SK-N-SH treated with all-trans-retinoic acid at 6 μM for 48 hours (cell line): ENCODE results near the gene FAM98A.

ENCODE experiments used
- ESRRG ChIP-seq: fragments of 250-450 bp; sonication (Bioruptor Pico); IDR thresholded peaks from 2 replicates; pipeline ENCODE4 v1.6.1; 2021; ENCODE audit warnings: mild to moderate bottlenecking
- PATZ1 ChIP-seq: fragments of 250-450 bp; sonication (Bioruptor Pico); IDR thresholded peaks from 2 replicates; pipeline ENCODE4 v1.8.0; 2020; ENCODE audit warnings: mild to moderate bottlenecking, moderate library complexity, borderline replicate concordance
- SNAI2 ChIP-seq: fragments of 250-450 bp; sonication (Bioruptor Pico); IDR thresholded peaks from 2 replicates; pipeline ENCODE4 v1.5.0; 2020; ENCODE audit warnings: mild to moderate bottlenecking, moderate library complexity
- ZFP3 ChIP-seq: fragments of 250-450 bp; sonication (Bioruptor Pico); IDR thresholded peaks from 2 replicates; pipeline ENCODE4 v1.5.0; 2020; ENCODE audit warnings: mild to moderate bottlenecking, moderate library complexity

DNA sequence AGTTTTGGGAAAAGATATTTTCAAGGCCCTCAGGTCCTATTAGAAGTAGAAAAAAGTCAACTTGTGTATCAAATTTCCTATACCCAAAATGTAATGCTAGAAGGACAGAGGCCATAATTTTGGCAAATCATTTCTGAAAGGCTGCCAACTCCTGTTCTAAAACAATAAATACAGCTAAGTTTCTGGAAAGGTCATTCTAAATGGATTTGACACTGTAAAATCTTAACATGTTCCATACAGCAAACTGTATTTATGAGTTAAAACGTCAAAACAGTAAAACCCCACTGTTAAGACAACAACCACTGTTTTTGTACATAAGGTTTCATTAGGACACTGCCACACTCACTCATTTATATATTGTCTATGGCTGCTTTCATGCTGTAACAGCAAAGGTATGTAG, 9.7 kb downstream of the FAM98A start:
- TF ChIP-seq ESRRG (CRISPR knock-in tag): no peak
- TF ChIP-seq ZFP3 (CRISPR knock-in tag): no peak
- no peak for TF ChIP-seq PATZ1 (CRISPR knock-in tag)
- TF ChIP-seq SNAI2 (CRISPR knock-in tag): no peak
